Subcutaneous adipose tissue (tissue), 4 donors: ENCODE data around the gene GLRA1. TPM values are rescaled to one million over a fixed set of nuclear protein-coding genes. Genes with fewer than 3 reads are reported as not detected.

ENCODE experiments used
- total RNA-seq, 4 donors: library from RNA; depleted of rRNA; stranded (reverse); fragments of >200 nt; gene quantifications; one replicate each; pipeline ENCODE4 v1.1.0, GENCODE V29; 2016
- TF ChIP-seq, protein P1 (sequence below): fragments of 450-650 bp; IDR thresholded peaks from one replicate; pipeline ENCODE4 v1.5.1; 2016; ENCODE audit warnings: low read depth, mild to moderate bottlenecking, control low read depth, antibody characterized with exemption, moderate library complexity

Gene GLRA1
- total RNA-seq, 4 donors from 2014 or later: not detected

DNA sequence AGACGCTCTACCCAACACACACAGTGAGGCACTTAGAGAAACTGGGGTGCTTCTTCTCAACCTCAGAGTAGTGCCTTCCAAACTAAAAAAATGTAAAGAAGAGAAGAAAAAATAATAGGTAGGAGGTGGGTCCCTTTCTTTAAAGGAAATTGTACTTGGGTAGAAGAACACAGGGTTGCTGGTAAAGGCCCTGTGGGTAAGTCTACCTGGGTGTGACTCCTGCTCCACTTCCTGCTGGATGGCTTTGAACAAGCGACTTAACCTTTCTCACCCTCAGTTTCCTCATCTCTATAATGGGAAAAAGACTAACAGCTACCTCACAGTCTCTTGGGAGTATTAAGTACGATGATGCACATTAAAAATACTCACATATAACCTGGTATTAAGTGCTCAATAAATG is 32.1 kb upstream of the GLRA1 start:
- TF ChIP-seq, protein P1, sequence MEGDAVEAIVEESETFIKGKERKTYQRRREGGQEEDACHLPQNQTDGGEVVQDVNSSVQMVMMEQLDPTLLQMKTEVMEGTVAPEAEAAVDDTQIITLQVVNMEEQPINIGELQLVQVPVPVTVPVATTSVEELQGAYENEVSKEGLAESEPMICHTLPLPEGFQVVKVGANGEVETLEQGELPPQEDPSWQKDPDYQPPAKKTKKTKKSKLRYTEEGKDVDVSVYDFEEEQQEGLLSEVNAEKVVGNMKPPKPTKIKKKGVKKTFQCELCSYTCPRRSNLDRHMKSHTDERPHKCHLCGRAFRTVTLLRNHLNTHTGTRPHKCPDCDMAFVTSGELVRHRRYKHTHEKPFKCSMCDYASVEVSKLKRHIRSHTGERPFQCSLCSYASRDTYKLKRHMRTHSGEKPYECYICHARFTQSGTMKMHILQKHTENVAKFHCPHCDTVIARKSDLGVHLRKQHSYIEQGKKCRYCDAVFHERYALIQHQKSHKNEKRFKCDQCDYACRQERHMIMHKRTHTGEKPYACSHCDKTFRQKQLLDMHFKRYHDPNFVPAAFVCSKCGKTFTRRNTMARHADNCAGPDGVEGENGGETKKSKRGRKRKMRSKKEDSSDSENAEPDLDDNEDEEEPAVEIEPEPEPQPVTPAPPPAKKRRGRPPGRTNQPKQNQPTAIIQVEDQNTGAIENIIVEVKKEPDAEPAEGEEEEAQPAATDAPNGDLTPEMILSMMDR: no peak

DNA sequence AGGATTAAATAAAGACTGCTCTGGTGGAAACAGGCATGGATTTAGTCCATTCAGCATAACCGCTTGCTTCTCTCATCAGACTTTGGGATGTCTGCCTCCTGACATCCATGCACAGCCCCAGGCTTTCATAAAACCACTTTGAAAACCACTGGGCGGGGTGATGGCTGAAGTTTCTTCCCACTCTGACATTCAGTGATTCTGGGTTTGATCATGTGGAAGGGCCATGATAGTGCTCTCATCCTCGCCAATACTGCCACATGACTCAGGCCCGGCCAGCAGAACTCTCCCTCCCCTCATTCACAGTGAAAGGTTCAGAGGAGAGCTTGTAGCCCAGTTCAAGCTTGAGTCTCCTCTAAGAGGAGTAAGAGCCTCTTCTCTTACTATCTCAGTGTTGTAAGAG is 29.6 kb upstream of the GLRA1 start:
- TF ChIP-seq, protein P1: no peak

DNA sequence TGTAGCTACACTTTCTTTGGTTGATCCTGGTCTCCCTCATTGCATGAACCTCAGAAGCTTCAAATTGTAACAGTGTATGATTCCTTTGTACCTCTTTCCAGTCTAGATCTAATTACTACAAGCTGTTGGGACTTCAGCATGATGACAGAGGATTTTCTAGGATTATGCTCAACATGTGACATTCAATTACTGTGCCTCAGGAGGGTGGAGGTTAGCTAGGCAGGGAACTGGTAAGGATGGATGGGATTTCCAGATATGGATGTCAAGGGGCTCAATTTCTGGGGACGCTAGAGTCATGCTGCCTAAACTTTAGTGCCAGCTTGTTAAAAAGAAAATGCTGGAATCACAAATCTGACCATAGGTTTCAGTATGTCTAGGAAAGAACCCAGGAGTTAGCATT is 29.2 kb upstream of the GLRA1 start:
- TF ChIP-seq, protein P1: no peak

DNA sequence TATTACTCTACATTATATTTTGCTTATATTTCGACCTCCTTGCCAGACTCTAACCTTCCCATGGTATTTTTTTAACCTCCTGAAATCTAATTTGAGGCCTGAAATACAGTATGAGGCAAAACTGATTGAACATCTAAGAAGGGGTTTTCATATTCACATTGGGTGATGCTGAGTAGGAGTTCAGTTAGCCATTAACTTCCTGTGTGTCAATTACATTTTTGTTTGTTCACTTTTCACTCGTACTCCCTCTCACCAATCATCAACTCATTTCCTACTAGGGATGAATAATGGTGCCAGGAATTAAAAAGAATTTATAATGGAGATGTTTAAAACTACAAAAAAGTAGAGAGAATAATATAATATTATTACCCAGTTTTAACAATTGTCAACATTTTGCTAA is 27.6 kb upstream of the GLRA1 start:
- TF ChIP-seq, protein P1: no peak

DNA sequence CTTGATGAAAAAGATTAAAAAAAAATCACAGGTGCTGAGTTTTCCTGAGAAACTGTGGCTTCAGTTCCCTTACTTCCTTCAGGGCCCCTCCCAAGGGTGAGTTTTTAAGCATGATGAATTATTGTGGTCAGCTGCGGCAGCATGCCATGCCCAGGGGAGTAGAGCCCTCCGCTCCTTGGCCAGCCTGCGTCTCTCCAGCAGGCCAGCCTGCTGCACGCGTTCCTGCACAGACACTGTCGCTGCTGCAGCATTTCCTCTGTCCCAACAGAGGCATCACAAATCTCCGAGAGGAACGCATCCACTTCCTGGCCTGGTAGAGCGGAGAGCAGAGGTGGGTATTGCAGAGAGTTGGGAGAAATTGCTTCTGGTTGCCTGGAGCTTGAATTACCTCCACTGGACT is 26.1 kb upstream of the GLRA1 start:
- TF ChIP-seq, protein P1: no peak

DNA sequence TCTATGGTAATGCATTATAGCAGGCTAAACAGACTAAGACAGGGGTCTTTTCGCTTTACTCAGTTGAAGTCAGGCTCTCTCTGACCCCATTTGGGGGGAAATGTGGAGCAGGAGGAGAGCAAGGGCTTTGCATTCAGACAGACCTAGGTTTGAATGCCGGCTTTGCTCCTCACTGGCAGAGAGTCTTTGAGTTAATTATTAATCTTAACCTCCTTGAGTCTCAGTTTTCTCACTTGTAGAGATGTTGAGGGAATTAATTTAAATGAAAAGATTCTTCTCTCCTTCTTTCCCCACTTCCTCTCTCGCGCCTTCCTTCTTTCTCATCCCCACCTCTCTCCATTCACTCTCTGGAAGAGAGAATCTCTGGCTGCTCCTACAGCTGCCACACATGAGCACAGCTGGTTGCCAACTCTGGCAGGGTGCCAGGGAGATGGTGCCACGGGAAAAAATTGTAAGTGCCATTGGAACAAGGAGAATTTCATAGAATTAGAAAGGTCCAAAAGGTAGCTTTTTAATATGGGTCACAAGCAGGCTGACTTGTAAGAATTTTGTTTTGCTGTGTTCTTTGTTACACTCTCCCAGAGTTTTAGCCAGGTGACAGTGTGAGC is 25.2 kb upstream of the GLRA1 start:
- TF ChIP-seq, protein P1: no peak

DNA sequence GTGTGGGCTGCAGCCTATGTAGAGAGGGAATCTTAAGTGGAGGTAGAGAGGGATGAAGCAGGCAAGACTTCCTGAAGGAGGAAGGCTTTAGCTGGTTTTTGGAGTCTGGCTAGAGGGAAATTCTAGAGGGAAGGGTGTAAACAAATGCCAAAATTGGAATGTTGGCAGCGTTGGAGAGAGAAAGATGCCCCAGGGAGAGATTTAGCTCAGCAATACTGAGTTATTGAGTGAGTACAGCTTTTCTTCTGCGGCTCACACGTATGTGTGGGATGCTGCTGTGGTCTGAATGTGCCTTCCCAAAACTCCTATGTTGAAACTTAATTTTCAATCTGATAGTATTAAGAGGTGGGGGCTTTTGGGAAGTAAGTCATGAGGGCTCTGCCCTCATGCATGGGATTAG is 24.5 kb upstream of the GLRA1 start:
- TF ChIP-seq, protein P1: no peak
